Naive thymus-derived CD8-positive, alpha-beta T cell (primary cell): ENCODE results near the gene MT1M. TPM values are rescaled to one million over a fixed set of nuclear protein-coding genes. Genes with fewer than 3 reads are reported as not detected.

ENCODE experiments used
- ATAC-seq, 2 donors: fragments of 150-1000 bp; cut with Tn5 transposase in 1 of 2; sonication (Bioruptor Pico), chemical (Tn5 transposase) in 1 of 2; 1 replicate in 1 of 2; 2 replicates in 1 of 2; pipeline ENCODE4 v1.10.0; 2021; ENCODE audit warnings: mild to moderate bottlenecking in 2 of 2, moderate library complexity in 2 of 2
- POLR2A ChIA-PET: fragments of 350-600 bp; sonication (Branson Sonifier 250); formaldehyde crosslinking; loops from one replicate; lab custom pipeline; 2021; ENCODE audit warnings: antibody characterized with exemption; lab: Charles Lee
- DNase-seq, 10 donors: peaks; one replicate each; pipeline versions ENCODE4 v3.0.0 to v3.0.0-alpha.2; 2020 to 2022
- H3K27ac Mint-ChIP-seq, 10 donors: one replicate each; pipeline ENCODE4 v1.8.0; 2020 to 2022; ENCODE audit warnings: mild to moderate bottlenecking in 10 of 10, mixed read lengths in 10 of 10, moderate library complexity in 4 of 10, inconsistent platforms in 1 of 10
- H3K27me3 Mint-ChIP-seq, 5 donors: one replicate each; pipeline ENCODE4 v1.8.0; 2021 to 2022; ENCODE audit warnings: mixed read lengths in 5 of 5
- H3K36me3 Mint-ChIP-seq, 3 donors: one replicate each; pipeline ENCODE4 v1.8.0; 2020 to 2022; ENCODE audit warnings: mixed read lengths in 3 of 3, mild to moderate bottlenecking in 2 of 3, inconsistent platforms in 1 of 3
- H3K4me1 Mint-ChIP-seq, 4 donors: one replicate each; pipeline ENCODE4 v1.8.0; 2021 to 2022; ENCODE audit warnings: mixed read lengths in 4 of 4
- H3K4me3 Mint-ChIP-seq, 10 donors: one replicate each; pipeline ENCODE4 v1.8.0; 2020 to 2022; ENCODE audit warnings: mild to moderate bottlenecking in 10 of 10, mixed read lengths in 10 of 10, moderate library complexity in 6 of 10, inconsistent platforms in 1 of 10
- H3K9me3 Mint-ChIP-seq, 9 donors: one replicate each; pipeline ENCODE4 v1.8.0; 2020 to 2022; ENCODE audit warnings: mixed read lengths in 9 of 9, mild to moderate bottlenecking in 3 of 9, inconsistent platforms in 1 of 9, moderate library complexity in 1 of 9
- polyA plus RNA-seq, 3 donors: library from polyadenylated mRNA; unstranded; fragments of 300-500 nt; fragmentation: Illumina TruSeq; gene quantifications; one replicate each; pipeline ENCODE4 v1.2.3, GENCODE V29; 2021
- total RNA-seq, 8 experiments: library from RNA in 2 of 8; stranded (reverse) in 2 of 8; gene quantifications; one replicate each; pipeline ENCODE4 v1.2.3 and lab custom pipeline; 2021 to 2026

Gene MT1M
- total and polyA plus RNA-seq, 5 experiments from 2014 or later = not detected

- Mint-ChIP-seq H3K36me3 (no peaks in the 10 kb centered on the region), H3K27ac (no peak overlapping the region), H3K27me3 (peaks cover 0 to 6% (median 0%) of the 10 kb centered on the region in 5 donors), H3K4me1 (peaks cover 0 to 14% (median 9%) of the 10 kb centered on the region in 4 donors), H3K9me3 (no peaks in the 10 kb centered on the region), H3K4me3 (no peak overlapping the region)
- POLR2A ChIA-PET = interaction anchor here (0.7 to 1.1 kb wide), 2 partner anchors 24 to 54 kb away, joined by 3 read pairs; no protein-coding TSS in a partner anchor
- DNase-seq = no peak
- no peak for ATAC-seq
Observed at GRCh38 chr16:56601325-56601724, 31.1 kb upstream of the MT1M start.

GRCh38 chr16:56603589-56603988 lies 28.9 kb upstream of the MT1M start:
- Mint-ChIP-seq H3K9me3 (no peaks in the 10 kb centered on the region), H3K27me3 (peaks cover 0 to 6% (median 0%) of the 10 kb centered on the region in 5 donors), H3K36me3 (no peaks in the 10 kb centered on the region), H3K4me3 (no peak overlapping the region), H3K4me1 (peaks cover 13 to 33% (median 27%) of the 10 kb centered on the region in 4 donors), H3K27ac (peak overlapping the region in 4 of 10 donors; percentile 25 to 65 (median 56))
- DNase-seq (no peak), ATAC-seq (no peak)
- POLR2A ChIA-PET = interaction anchor here (1.7 to 2.0 kb wide), 2 partner anchors 53 to 79 kb away, joined by 4 to 7 read pairs; partner anchors contain the start of genes MT1F and MT1X

GRCh38 chr16:56604966-56605365 lies 27.5 kb upstream of the MT1M start:
- DNase-seq = no peak
- Mint-ChIP-seq H3K4me1 (peaks cover 19 to 46% (median 38%) of the 10 kb centered on the region in 4 donors), H3K27me3 (peaks cover 0 to 6% (median 0%) of the 10 kb centered on the region in 5 donors), H3K9me3 (no peaks in the 10 kb centered on the region), H3K4me3 (no peak overlapping the region), H3K27ac (peak overlapping the region in 8 of 10 donors; percentile 6 to 91 (median 70)), H3K36me3 (no peaks in the 10 kb centered on the region)
- no peak for ATAC-seq
- POLR2A ChIA-PET = interaction anchor here (0.6 to 4.8 kb wide), 9 partner anchors 13 to 103 kb away, joined by 3 to 21 read pairs (median 4); partner anchors contain the start of genes MT1F, MT1X and MT3

GRCh38 chr16:56605475-56605874 lies 27.0 kb upstream of the MT1M start:
- peak overlapping the region in 7 of 10 donors; percentile 78 to 98 (median 94) for H3K27ac Mint-ChIP-seq
- POLR2A ChIA-PET = interaction anchor here (0.6 to 4.8 kb wide), 11 partner anchors 10 to 103 kb away, joined by 3 to 21 read pairs (median 4); partner anchors contain the start of genes MT1F and MT1X
- ATAC-seq = no peak
- H3K27me3 Mint-ChIP-seq = peaks cover 0 to 2% (median 0%) of the 10 kb centered on the region in 5 donors
- no peaks in the 10 kb centered on the region for H3K36me3 Mint-ChIP-seq
- DNase-seq = no peak
- H3K4me1 Mint-ChIP-seq = peaks cover 23 to 48% (median 42%) of the 10 kb centered on the region in 4 donors
- no peak overlapping the region for H3K4me3 Mint-ChIP-seq
- no peaks in the 10 kb centered on the region for H3K9me3 Mint-ChIP-seq

GRCh38 chr16:56606071-56606475 lies 26.4 kb upstream of the MT1M start:
- Mint-ChIP-seq H3K36me3 (no peaks in the 10 kb centered on the region), H3K4me3 (peak overlapping the region in 3 of 10 donors; percentile 59 to 70 (median 65))

GRCh38 chr16:56606476-56607108 lies 25.9 kb upstream of the MT1M start:
- Mint-ChIP-seq H3K36me3 (no peaks in the 10 kb centered on the region), H3K27me3 (no peaks in the 10 kb centered on the region), H3K4me3 (peak overlapping the region; percentile 65 to 90 (median 79)), H3K4me1 (peaks cover 30 to 56% (median 53%) of the 10 kb centered on the region in 4 donors), H3K9me3 (no peaks in the 10 kb centered on the region), H3K27ac (peak overlapping the region; percentile 89 to 98 (median 96))
- no peak for DNase-seq
- POLR2A ChIA-PET = interaction anchor here (0.8 to 4.8 kb wide), 15 partner anchors 9 to 291 kb away, joined by 3 to 33 read pairs (median 6); partner anchors contain the start of genes BBS2, MT1E, MT1F and MT1X
- ATAC-seq = no peak

More at GRCh38 chr16:56606071-56606475, 26.4 kb upstream of the MT1M start:
- H3K27ac Mint-ChIP-seq = peak overlapping the region; percentile 89 to 98 (median 96)
- no peak for DNase-seq
- no peaks in the 10 kb centered on the region for H3K9me3 Mint-ChIP-seq
- H3K27me3 Mint-ChIP-seq = no peaks in the 10 kb centered on the region
- POLR2A ChIA-PET = interaction anchor here (1.2 to 4.8 kb wide), 10 partner anchors 10 to 102 kb away, joined by 3 to 33 read pairs (median 6); partner anchors contain the start of genes MT1E, MT1F and MT1X
- H3K4me1 Mint-ChIP-seq = peaks cover 26 to 51% (median 47%) of the 10 kb centered on the region in 4 donors
- no peak for ATAC-seq

GRCh38 chr16:56607109-56607618 lies 25.3 kb upstream of the MT1M start:
- Mint-ChIP-seq H3K27ac (peak overlapping the region; percentile 89 to 98 (median 96)), H3K27me3 (no peaks in the 10 kb centered on the region), H3K4me1 (peaks cover 30 to 57% (median 54%) of the 10 kb centered on the region in 4 donors), H3K4me3 (peak overlapping the region; percentile 76 to 90 (median 81)), H3K36me3 (no peaks in the 10 kb centered on the region), H3K9me3 (no peaks in the 10 kb centered on the region)
- DNase-seq (peak in 6 of 10 donors; percentile 23 to 54 (median 32)), ATAC-seq (no peak)
- POLR2A ChIA-PET = interaction anchor here (0.8 to 4.8 kb wide), 14 partner anchors 9 to 290 kb away, joined by 3 to 33 read pairs (median 6); partner anchors contain the start of genes BBS2, MT1E, MT1X and MT3

- H3K9me3 Mint-ChIP-seq = no peaks in the 10 kb centered on the region
- H3K27ac Mint-ChIP-seq = peak overlapping the region; percentile 89 to 98 (median 96)
- H3K36me3 Mint-ChIP-seq = no peaks in the 10 kb centered on the region
- H3K27me3 Mint-ChIP-seq = no peaks in the 10 kb centered on the region
- peak in 1 of 10 donors; percentile 7 for DNase-seq
- no peak for ATAC-seq
- H3K4me1 Mint-ChIP-seq = peaks cover 30 to 58% (median 54%) of the 10 kb centered on the region in 4 donors
- POLR2A ChIA-PET = interaction anchor here (0.5 to 5.6 kb wide), 14 partner anchors 10 to 659 kb away, joined by 3 to 50 read pairs (median 8); partner anchors contain the start of genes BBS2, HERPUD1, MT1E and MT1H
- H3K4me3 Mint-ChIP-seq = peak overlapping the region; percentile 78 to 90 (median 83)
Observed at GRCh38 chr16:56607675-56608042, 24.8 kb upstream of the MT1M start.

GRCh38 chr16:56608043-56608875 lies 24.2 kb upstream of the MT1M start, which contains the start of gene MT2A:
TSS of gene MT2A (plus strand) at chr16:56608584. CDS start at chr16:56608656, 72 bp downstream.
- no peaks in the 10 kb centered on the region for H3K9me3 Mint-ChIP-seq
- H3K4me1 Mint-ChIP-seq = peaks cover 30 to 59% (median 54%) of the 10 kb centered on the region in 4 donors
- no peaks in the 10 kb centered on the region for H3K27me3 Mint-ChIP-seq
- peak within 1 kb of the TSS; percentile 86 to 100 (median 96) for H3K4me3 Mint-ChIP-seq
- peak within 1 kb of the TSS; percentile 91 to 99 (median 96) for H3K27ac Mint-ChIP-seq
- ATAC-seq (peak; percentile 72 to 89), DNase-seq (peak; percentile 74 to 89 (median 80))
- POLR2A ChIA-PET = interaction anchor here (0.5 to 5.6 kb wide), 19 partner anchors 8 to 667 kb away, joined by 3 to 50 read pairs (median 6); partner anchors contain the start of genes BBS2, HERPUD1, MT1A and MT1E
- no peaks in the 10 kb centered on the region for H3K36me3 Mint-ChIP-seq

- DNase-seq = peak in 1 of 10 donors; percentile 16
- H3K27me3 Mint-ChIP-seq = no peaks in the 10 kb centered on the region
- H3K36me3 Mint-ChIP-seq = no peaks in the 10 kb centered on the region
- ATAC-seq = peak in 1 of 2 donors; percentile 9
- POLR2A ChIA-PET = interaction anchor here (0.6 to 5.6 kb wide), 18 partner anchors 8 to 666 kb away, joined by 3 to 50 read pairs (median 6); partner anchors contain the start of genes BBS2, HERPUD1, MT1A and MT1E
- H3K9me3 Mint-ChIP-seq = no peaks in the 10 kb centered on the region
- H3K27ac Mint-ChIP-seq = peak overlapping the region; percentile 87 to 99 (median 96)
- H3K4me1 Mint-ChIP-seq = peaks cover 30 to 61% (median 54%) of the 10 kb centered on the region in 4 donors
- H3K4me3 Mint-ChIP-seq = peak overlapping the region; percentile 86 to 100 (median 96)
Observed at GRCh38 chr16:56608876-56609462, 23.5 kb upstream of the MT1M start.

GRCh38 chr16:56609463-56609921 lies 23.0 kb upstream of the MT1M start:
- peak overlapping the region; percentile 87 to 99 (median 96) for H3K27ac Mint-ChIP-seq
- DNase-seq (peak; percentile 51 to 89 (median 74)), ATAC-seq (peak; percentile 35 to 48)
- POLR2A ChIA-PET = interaction anchor here (1.6 to 5.6 kb wide), 7 partner anchors 9 to 100 kb away, joined by 4 to 50 read pairs (median 21); partner anchors contain the start of genes MT1E and MT1X
- no peaks in the 10 kb centered on the region for H3K9me3 Mint-ChIP-seq
- no peaks in the 10 kb centered on the region for H3K36me3 Mint-ChIP-seq
- H3K27me3 Mint-ChIP-seq = no peaks in the 10 kb centered on the region
- peaks cover 30 to 64% (median 54%) of the 10 kb centered on the region in 4 donors for H3K4me1 Mint-ChIP-seq
- peak overlapping the region; percentile 86 to 100 (median 96) for H3K4me3 Mint-ChIP-seq
